Upper lobe of right lung (tissue), 1 donor: Measurements from ENCODE around the gene LINC00305. TPM values are rescaled to one million over a fixed set of nuclear protein-coding genes. Genes with fewer than 3 reads are reported as not detected.

Experiments
- ATAC-seq: fragments of 200-7000 bp; cut with Tn5 transposase; one replicate; pipeline ENCODE4 v1.9.1; 2020; ENCODE audit warnings: mild to moderate bottlenecking, moderate library complexity
- DNase-seq: peaks from one replicate; pipeline ENCODE4 v3.0.0-alpha.2; 2020
- H3K27ac ChIP-seq: fragments of 200-600 bp; one replicate; pipeline ENCODE4 v1.8.0; 2022
- H3K27me3 ChIP-seq: fragments of 200-600 bp; one replicate; pipeline ENCODE4 v1.8.0; 2022; ENCODE audit warnings: mild to moderate bottlenecking
- H3K36me3 ChIP-seq: fragments of 200-600 bp; one replicate; pipeline ENCODE4 v1.8.0; 2022
- H3K4me1 ChIP-seq: fragments of 200-600 bp; one replicate; pipeline ENCODE4 v1.8.0; 2022
- H3K4me3 ChIP-seq: fragments of 200-600 bp; one replicate; pipeline ENCODE4 v1.8.0; 2022; ENCODE audit warnings: mild to moderate bottlenecking
- H3K9me3 ChIP-seq: fragments of 200-600 bp; one replicate; pipeline ENCODE4 v1.8.0; 2022
- intact Hi-C: fragments of 100-400 bp; cut with DNase I; formaldehyde crosslinking; loops from one replicate; pipeline ENCODE4 v1.11.0; 2022
- total RNA-seq: library from RNA; stranded (reverse); fragmentation: NEBNext Ultra II Directional; extraction: Animal tissue kit (Norgen Biotek cat#: 25700); gene quantifications from one replicate; pipeline ENCODE4 v1.2.1, GENCODE V29; 2021
- TF ChIP-seq, protein P1 (sequence below): fragments of 200-600 bp; IDR thresholded peaks from one replicate; pipeline ENCODE4 v1.8.0; 2022; ENCODE audit warnings: antibody characterized with exemption
- donor health status: DM: no; HTN: yes; CAD: no; lungs with severe emphysema.

LINC00305 gene
- total RNA-seq, 1 donor from 2014 or later = not detected

GRCh38 chr18:64180171-64180570 is 31.3 kb upstream of the LINC00305 start:
- ATAC-seq = no peak
- TF ChIP-seq, protein P1, sequence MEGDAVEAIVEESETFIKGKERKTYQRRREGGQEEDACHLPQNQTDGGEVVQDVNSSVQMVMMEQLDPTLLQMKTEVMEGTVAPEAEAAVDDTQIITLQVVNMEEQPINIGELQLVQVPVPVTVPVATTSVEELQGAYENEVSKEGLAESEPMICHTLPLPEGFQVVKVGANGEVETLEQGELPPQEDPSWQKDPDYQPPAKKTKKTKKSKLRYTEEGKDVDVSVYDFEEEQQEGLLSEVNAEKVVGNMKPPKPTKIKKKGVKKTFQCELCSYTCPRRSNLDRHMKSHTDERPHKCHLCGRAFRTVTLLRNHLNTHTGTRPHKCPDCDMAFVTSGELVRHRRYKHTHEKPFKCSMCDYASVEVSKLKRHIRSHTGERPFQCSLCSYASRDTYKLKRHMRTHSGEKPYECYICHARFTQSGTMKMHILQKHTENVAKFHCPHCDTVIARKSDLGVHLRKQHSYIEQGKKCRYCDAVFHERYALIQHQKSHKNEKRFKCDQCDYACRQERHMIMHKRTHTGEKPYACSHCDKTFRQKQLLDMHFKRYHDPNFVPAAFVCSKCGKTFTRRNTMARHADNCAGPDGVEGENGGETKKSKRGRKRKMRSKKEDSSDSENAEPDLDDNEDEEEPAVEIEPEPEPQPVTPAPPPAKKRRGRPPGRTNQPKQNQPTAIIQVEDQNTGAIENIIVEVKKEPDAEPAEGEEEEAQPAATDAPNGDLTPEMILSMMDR = no peak
- no peaks in the 10 kb centered on the region for H3K9me3 ChIP-seq
- no peak overlapping the region for H3K4me3 ChIP-seq
- no peaks in the 10 kb centered on the region for H3K27me3 ChIP-seq
- no peaks in the 10 kb centered on the region for H3K36me3 ChIP-seq
- no peaks in the 10 kb centered on the region for H3K4me1 ChIP-seq
- no peak overlapping the region for H3K27ac ChIP-seq
- intact Hi-C loops = no loop called here
- DNase-seq = no peak

DNA sequence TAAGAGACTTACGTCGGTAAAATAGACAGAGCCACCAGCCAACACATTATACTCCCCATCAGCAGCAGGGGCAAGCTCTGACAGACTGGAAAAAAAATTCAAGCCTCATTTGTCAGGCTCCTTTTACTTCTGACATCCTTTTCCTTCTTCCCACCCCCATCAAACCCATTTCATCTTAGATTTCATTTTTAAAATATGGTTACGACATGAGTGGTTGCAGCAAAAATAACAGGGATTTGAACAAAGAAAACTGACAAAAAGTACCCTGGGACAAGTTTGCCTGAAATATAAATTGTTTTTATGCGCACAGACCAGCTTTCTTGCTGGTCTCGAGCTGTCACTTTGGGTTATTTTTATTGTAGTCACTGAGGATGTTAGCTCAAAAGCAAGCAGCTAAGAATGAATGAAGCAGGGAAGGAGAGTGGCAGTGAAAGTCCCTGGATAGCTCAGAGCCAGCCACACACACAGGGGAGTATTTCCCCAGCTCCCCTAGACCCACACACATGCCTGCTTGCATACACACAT is 30.7 kb upstream of the LINC00305 start:
- no peak overlapping the region for H3K4me3 ChIP-seq
- no peaks in the 10 kb centered on the region for H3K27me3 ChIP-seq
- H3K9me3 ChIP-seq = no peaks in the 10 kb centered on the region
- TF ChIP-seq, protein P1 = no peak
- no peaks in the 10 kb centered on the region for H3K36me3 ChIP-seq
- ATAC-seq (no peak), DNase-seq (no peak)
- H3K27ac ChIP-seq = no peak overlapping the region
- no peaks in the 10 kb centered on the region for H3K4me1 ChIP-seq
- intact Hi-C loops = no loop called here

- H3K27me3 ChIP-seq = no peaks in the 10 kb centered on the region
- intact Hi-C loops = no loop called here
- TF ChIP-seq, protein P1 = no peak
- H3K4me3 ChIP-seq = no peak overlapping the region
- H3K4me1 ChIP-seq = no peaks in the 10 kb centered on the region
- ATAC-seq = no peak
- no peaks in the 10 kb centered on the region for H3K36me3 ChIP-seq
- DNase-seq = no peak
- H3K9me3 ChIP-seq = no peaks in the 10 kb centered on the region
- H3K27ac ChIP-seq = no peak overlapping the region
Measured at GRCh38 chr18:64178860-64179259, 30.0 kb upstream of the LINC00305 start.

DNA sequence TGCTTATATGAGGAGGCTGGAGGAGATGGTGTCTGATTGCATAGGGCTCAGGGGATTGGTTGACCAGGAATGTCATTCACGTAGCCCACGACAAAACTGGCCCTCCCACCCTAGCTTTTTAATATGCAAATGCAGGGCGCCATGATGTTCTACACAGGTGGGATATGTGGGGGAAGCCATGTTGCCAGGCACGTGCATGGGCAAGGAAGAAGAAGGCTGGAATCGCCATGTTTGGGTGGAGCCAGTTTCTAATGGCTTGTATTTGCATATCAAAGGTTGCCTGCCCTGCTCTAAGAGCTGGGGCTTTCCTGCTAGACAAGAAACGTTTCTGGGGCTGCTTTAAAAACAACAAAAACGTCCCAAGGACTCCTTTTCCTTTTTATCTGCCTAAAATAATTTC is 26.5 kb upstream of the LINC00305 start:
- no peaks in the 10 kb centered on the region for H3K36me3 ChIP-seq
- ATAC-seq (no peak), DNase-seq (no peak)
- H3K4me1 ChIP-seq = no peaks in the 10 kb centered on the region
- no peak overlapping the region for H3K4me3 ChIP-seq
- no peaks in the 10 kb centered on the region for H3K9me3 ChIP-seq
- intact Hi-C loops = no loop called here
- no peak overlapping the region for H3K27ac ChIP-seq
- TF ChIP-seq, protein P1 = no peak
- no peaks in the 10 kb centered on the region for H3K27me3 ChIP-seq

GRCh38 chr18:64171576-64171975 is 22.7 kb upstream of the LINC00305 start:
- TF ChIP-seq, protein P1 = no peak
- ATAC-seq = no peak
- intact Hi-C loops = no loop called here

DNA sequence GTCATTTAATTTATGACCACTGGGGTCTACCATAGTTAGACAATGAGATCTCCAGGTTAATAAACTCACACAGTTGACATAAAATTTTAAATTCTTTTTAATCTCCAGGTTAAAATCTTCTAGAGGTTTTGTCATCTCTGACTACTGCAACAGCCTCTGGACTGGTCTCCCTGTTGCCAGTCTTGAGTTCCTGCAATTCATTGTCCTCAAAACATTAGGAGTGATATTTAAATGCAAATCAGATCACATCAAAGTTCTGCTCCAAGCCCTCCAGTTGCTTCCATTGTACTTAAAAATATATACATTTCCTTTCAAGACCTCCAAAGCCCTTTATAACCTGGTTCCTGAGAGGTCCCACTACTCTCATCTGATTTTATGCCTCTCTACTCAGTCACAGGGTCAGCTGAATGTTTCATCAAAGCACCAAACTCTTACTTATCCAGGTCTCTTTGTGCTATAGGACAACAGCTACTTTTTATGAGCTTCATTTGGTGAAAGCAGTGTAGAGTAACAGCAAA is 18.6 kb upstream of the LINC00305 start:
- intact Hi-C loops = no loop called here

More at GRCh38 chr18:64171576-64171975, 22.7 kb upstream of the LINC00305 start:
- Histone ChIP-seq H3K36me3 (no peaks in the 10 kb centered on the region), H3K4me1 (no peaks in the 10 kb centered on the region), H3K27me3 (no peaks in the 10 kb centered on the region), H3K9me3 (no peaks in the 10 kb centered on the region), H3K4me3 (no peak overlapping the region), H3K27ac (no peak overlapping the region)
- no peak for DNase-seq

More for the DNA sequence above, 18.6 kb upstream of the LINC00305 start:
- ATAC-seq = no peak
- no peaks in the 10 kb centered on the region for H3K4me1 ChIP-seq
- no peaks in the 10 kb centered on the region for H3K27me3 ChIP-seq
- H3K9me3 ChIP-seq = no peaks in the 10 kb centered on the region
- H3K4me3 ChIP-seq = no peak overlapping the region
- no peak overlapping the region for H3K27ac ChIP-seq
- TF ChIP-seq, protein P1 = no peak
- DNase-seq = no peak
- no peaks in the 10 kb centered on the region for H3K36me3 ChIP-seq
